ENCODE measurements around the gene BMP2K.
"Not testable (repeated sequence)": the region's sequence is repeated elsewhere in the genome, so short reads cannot be mapped to it uniquely, and the experiment has no call there.

The BMP2K gene

DNA sequence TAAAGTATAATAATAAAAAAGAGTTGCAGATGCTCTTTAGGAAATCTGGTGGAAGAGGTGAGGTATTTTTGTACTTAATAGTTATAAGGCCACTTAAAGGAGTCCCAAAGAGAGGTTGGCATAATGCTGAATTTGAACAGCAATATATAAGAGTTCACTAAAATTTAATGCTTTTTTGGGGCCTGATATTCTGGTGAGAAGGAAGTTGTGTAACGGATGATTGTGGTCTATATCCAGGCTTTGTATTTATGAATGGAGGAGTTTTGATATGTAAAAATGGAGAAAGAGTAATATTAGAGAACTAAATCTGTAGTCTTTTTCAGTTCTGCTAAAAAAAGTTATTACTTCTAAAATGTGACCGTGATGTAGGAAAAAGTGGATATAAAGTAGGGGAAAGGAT, 20.4 kb downstream of the BMP2K start:
- DNase-seq, result no peak

DNA sequence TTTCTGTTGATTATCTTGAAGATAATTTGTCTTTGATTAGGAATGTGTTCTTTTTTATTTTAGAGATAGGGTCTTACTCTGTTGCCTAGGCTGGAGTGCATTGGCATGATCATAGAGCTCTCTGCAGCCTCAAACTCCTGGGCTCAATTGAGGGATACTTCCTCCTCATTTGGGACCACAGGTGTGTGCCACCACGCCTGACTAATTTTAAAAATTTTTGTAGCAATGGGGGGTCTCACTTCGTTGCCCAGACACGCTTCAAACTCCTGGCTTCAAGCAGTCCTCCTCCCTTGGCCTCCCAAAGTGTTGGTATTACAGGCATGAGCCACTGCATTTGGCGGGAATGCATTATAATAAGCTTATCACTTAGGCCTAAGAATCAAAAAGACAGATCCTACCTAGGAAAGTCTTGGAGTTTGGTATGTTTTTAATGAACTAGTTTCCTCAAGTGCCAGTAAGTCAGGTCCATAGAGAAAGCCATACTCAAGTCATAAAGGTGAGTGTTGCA, 21.7 kb downstream of the BMP2K start:
- DNase-seq, result no peak

DNA sequence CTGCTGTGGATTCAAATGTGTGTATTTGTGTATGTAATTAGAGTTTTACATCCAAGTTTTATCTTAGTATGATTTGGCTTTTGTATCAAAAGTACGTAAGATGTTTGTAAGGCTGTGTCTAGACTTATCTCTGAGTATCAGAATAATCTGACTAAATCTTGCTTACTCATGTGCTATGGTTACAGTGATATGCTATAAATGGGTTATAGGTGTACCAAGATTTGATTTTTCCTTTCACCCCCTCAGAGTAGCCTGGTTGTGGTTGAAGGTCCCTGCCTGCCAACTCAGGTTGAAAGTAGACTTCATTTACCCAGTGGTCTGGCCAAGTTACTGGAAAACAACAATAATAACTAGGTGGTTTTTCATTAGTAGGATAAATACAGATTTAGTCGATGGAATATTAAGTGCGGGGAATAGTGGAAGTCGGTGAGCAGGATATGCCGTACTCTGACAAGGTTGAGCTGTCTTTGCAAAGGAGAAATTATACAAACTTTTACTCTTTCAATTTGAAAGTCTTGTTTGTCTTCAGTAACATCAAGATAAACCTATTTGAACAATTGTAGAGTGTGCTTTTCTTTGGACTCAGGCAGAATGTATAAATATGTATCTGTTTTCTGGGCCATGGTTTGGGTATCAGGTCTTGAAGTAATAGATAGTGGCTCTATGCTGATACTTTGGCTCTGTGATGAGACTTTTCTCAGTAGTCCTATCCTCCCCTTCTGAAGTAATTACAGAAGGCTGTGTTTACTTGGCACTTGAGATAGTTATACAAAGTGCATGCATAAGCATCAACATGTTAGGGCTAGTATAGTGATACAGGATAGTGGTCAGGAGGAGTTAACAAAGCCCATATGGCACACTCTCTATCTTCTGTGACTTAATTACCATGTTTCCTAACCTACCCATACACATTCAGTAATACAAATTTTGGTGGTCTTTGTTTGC, 23.7 kb downstream of the BMP2K start:
- DNase-seq, result no peak

DNA sequence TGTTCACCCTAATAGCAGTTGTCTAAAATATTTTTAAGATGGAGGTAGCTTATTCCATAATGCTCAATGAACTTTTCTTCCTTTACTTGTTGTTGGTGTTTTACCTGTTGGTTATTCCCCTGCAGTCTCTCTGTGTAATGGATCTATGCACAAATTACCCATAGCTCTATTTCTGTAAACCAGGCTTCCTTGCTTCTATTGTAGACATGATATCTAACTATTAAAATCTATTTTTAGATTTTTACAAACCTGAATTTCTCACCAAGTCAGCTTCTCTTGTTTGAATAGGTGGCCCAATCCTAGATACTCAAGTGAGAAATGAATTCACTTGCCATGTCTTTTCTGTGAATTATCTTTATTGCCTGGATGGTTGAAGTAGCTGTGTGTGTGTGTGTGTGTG, 24.8 kb downstream of the BMP2K start:
- no peak for DNase-seq

DNA sequence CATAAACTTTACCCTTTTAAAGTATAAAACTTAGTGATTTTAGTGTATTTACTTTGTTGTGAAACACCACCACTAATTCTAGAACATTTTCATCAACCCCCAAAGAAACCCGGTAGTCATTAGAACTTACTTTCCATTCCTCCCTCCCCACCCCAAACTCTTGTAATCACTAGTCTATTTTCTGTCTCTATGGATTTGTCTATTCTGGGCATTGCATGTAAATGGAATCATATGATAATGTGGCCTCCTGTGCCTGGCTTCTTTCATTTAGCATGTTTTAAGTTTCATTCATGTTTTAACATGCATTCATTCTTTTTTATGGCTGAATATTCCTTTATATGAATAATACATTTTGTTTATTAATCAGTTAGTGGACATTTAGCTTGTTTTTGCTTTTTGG, 27.8 kb downstream of the BMP2K start:
- DNase-seq, result no peak

DNA sequence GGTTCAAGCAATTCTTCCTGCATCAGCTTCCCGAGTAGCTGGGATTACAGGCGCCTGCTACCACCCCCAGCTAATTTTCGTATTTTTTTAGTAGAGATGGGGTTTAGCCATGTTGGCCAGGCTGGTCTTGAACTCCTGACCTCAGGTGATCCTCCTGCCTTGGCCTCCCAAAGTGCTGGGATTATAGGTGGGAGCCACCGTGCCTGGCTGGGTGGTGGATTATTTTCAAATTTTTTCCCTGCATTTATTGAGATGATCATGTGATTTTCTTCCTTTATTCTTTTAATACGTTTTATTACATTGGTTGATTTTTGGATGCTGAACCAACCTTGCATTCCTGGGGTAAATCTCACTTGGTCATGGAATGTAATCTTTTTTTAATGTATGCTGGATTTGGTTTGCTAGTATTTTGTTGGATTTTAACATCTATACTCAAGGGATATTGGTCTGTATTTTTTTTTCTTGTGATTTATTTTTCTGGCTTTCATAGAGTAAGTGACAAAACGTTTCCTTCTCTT, 30.9 kb downstream of the BMP2K start:
- DNase-seq, result no peak

DNA sequence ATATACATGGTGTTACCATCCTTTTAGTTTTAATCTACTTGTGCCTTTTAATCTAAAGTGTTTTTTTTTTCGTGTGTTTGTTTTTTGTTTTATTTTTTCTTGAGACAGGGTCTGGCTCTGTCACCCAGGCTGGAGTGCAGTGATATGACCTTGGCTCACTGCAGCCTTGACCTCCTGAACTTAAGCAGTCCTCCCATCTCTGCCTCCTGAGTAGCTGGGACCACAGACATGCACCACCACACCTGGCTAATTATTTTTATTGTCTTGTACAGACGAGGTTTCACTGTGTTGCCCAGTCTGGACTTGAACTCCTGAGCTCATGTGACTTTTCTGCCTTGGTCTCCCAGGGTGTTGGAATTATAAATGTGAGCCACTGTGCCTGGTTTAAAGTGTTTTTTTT, 33.1 kb downstream of the BMP2K start:
- DNase-seq, result no peak

DNA sequence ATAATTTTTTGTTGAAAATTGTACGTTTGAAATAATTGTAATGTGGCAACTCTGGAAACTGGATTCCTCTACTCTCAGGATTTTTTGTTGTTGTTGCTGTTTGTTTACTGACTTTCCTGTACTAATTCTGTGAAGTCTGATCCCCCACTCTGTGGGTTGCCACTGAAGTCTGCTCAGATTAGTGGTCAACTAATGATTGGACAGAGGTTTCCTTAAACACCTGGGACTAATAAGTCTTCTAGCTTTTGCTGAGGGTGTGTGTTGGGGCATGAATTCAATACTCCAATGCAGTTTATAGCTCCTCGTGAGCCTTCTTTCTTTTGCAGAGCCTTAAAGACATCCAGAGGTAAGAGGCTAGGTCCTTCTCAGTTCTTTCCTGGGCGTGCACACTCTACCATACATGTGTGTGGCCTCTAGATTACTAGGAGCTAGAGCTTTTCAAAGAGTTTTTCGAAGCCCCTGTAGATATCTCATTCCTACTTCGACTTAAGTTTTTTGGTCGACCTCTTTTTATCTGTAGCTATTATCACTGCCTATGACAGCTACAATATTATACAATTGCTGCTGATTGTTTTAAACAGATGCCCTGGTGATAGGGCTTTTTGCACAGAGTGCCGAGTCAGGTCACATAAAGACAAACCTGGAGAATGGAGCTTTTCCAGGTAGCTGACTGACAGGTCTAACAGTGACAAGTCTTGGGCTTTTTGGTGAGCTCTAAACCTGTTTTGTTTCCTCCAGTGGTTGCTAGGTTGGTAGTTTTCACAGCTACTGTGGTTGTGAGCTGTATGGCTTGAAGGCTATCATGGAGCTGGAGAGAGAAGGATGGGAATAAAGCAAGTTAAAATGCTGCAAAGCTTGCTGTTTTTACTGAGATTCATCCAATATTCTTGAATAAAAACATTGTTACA, 34.0 kb downstream of the BMP2K start:
- no peak for DNase-seq

DNA sequence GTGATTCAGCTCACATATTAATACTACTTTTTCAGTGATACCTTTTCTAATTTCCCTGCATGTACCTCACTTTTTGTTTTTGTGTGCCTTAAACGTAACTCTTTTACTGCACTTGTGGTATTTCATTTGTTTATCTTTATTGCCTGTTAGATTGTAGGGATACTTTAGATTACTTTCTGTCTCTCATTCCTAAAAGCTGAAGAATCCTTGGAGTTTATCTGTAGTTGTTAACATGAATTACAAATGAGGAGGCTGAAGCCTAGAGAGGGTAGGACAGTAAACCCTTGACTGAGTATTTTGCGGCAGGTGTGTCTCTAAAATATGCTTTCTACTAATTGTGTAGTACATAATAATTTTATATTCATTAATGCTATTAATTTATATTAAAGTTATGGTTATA, 34.9 kb downstream of the BMP2K start:
- DNase-seq, result no peak

DNA sequence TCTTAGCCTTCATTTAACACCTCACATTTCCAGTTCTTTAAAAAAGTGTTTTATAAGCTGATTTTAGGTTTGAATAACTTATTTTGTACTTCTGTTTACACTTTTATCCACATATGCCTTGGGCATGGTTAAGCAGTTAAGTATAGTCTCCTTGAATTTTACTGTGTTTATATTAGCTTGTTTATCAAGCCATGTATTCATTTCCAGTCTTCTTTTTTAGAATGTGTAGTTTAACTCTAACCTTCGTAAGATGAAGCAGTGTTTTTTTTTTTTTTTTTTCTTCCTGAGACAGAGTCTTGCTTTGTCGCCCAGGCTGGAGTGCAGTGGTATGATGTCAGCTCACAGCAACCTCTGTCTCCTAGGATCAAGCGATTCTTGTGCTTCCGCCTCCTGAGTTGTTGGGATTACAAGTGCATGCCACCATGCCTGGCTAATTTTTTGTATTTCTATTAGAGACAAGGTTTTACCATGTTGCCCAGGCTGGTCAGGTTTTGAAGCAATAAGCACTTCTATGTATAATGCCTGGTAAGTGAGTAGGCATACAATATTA, 42.5 kb downstream of the BMP2K start:
- no peak for DNase-seq

DNA sequence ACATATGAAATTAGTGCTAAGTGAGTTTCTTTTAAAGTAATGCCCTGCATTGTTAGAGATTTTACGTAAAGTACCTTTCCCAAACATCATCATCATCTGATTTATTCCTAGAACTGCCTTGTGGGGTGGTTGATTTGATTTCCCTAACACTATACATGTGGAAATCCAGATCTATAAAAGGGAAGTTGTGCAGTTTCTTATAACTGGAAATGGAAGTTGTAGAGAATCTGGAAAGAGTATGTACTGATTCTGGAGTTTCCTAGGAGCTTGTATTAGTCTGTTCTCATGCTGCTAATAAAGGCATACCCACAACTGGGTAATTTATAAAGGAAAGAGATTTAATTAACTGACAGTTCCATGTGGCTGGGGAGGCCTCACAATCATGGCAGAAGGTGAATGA, 47.9 kb downstream of the BMP2K start:
- no peak for DNase-seq

DNA sequence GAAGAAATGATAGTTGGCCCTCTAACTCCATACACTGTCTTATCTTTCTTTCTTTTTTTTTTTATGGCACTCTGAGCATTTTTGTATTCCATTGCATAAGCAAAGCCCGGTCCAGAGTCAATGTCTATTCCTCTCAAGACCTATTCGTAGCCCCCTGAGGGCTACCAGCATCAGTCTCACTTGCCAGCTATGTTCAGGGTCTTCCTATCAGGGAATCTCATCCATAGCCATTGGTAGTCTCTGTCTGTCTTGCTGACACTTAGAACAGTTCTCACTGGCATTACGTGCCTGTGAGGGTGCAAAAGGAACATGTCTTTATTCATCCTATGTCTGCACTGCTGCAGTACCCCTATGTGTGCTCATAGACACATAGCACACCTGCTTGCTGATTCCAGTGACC, 51.0 kb downstream of the BMP2K start:
- DNase-seq, result no peak

DNA sequence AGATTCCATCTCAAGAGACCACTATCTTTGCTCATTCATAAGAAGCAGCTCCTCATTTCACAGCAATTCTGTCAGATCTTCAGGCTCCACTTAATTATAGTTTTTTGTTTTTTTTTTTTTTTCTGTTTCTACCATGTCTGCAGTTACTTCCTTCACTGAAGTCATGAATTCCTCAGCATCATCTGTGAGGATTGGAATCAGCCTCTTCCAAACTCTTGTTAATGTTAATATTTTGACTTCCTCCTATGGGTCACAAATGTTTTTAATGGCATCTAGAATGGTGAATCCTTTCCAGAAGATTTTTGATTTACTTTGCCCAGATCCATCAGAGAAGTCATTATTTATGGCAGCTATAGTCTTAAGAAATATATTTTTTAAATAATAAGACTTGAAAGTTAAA, 53.1 kb downstream of the BMP2K start:
- no peak for DNase-seq

DNA sequence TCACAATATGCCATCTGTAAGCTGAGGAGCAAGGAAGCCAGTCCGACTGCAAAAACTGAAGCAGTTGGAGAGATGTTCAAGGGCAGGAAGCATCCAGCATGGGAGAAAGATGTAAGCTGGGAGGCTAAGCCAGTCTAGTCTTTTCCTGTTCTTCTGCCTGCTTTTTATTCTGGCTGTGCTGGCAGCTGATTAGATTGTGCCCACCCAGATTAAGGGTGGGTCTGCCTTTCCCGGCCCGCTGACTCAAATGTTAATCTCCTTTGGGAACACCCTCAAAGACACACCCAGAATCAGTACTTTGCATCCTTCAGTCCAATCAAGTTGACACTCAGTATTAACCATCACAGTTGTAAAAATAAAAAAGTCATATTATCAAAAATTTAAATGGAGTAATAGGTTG, 63.5 kb downstream of the BMP2K start:
- not testable (repeated sequence) for DNase-seq

DNA sequence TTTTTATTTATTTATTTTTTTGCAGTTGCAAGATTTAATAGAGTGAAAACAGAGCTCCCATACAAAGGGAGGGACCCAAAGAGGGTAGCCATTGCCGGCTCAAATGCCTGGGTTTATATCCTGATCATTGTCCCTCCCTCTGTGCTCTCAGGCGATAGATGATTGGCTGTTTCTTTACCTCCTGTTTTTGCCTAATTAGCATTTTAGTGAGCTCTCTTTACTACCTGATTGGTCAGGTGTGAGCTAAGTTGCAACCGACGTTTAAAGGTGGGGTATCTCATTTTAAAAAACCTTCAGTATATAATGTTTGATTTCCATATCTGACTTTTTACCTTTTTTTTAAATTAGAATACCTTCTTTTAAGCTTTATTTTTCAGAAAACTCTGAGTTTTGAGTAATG, 64.1 kb downstream of the BMP2K start:
- DNase-seq, result not testable (repeated sequence)

DNA sequence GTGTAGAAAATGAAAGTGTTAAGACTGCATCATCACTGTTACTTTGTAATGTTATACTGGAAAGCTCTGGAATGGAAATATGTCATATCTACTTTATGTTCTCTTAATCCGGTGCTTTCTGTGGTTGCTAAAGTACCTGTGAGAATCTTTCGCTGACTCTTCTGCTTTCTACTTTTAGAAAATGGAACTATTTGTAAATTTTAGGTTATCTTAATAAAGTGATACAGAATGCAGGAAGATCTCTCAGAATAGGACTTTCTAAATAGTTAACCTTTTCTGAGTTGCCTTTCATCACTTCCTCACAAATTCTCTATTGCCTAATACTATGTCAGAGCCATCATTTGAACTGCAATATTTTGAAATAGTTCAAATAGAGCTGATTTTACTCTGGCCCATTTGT, 69.3 kb downstream of the BMP2K start:
- DNase-seq, result no peak

DNA sequence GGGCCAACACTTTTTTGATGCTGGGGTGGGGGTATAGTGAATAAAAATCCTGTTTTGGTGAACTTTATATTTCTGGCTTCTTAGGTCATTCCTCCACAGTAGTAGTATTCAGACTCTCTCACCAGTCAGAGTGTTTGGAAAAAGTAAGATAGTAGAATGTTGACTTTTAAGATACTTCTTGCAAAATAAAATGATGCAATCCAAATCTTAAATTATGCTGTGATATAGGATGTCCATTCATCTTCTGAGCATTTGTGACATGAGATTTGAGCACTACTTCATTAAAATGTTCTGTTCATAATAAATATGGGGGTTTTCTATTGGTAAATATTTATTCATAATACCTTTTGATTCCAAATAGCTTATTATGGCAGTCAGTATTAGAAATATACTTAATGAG, 70.1 kb downstream of the BMP2K start:
- no peak for DNase-seq

DNA sequence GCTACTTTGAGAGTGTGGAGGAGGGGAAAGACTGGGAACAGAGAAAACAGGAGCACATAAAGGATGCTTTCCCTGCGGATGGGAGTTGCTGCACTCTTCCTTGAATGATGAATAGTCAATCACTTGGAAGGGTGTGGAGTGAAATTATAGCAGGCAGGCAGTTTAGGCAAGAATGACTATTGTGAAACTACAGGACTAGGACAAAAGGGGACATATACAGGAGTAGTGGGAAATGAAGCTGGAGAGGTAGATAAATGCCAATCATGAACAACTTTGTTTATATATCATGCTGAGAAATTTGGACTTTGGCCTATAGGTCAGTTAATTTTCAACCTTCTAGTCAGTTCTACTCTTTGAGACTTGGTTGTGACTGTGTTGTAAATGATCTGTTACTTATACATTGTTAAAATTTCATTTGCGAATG, 86.2 kb downstream of the BMP2K start:
- no peak for DNase-seq

DNA sequence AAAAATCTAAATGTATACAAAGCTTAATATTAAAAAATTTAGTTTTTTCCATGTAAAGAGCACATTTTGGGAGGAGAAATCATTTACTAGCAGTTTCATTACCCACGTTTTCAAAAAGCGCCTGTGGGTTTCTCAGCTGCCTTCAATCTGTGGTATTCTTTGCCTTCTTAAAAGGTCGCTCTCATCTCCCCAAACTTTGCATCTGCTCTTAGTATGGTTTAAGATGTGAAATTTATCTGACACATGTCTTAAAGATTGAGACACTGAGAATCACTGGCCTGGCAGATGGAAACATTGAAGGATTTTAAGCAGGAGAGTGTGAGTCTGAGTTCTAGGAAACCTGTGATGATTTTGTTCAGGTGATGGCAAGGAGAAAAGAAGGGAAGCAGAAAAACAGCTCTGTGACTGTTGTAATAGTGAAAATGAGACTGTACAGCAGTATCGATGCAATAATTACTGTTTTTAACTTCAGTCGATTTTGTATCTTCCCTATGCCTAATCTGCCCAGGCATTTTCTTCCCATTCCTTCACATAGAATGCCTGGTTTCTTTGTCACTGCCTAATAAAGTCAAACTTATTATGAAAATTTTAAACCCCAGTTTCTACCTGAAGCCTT, 87.2 kb downstream of the BMP2K start:
- DNase-seq, result no peak

DNA sequence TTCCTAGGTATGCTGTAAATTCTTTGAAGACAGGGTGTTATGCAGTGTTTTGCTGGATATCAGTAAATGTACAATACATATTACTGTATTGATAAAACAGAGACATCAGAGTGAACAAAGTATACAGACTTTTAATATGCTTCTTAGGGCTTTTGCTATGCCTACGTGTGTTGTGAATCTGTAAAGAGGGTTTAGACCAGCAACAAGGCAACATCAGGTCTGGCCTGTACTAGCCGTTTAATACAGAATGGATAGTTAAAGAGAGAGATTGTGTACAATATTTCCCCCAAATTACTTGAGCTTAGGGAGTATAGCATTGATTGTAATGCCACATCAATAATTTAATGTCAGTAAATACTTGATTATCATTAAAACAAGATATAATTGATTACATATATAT, 87.8 kb downstream of the BMP2K start:
- no peak for DNase-seq

DNA sequence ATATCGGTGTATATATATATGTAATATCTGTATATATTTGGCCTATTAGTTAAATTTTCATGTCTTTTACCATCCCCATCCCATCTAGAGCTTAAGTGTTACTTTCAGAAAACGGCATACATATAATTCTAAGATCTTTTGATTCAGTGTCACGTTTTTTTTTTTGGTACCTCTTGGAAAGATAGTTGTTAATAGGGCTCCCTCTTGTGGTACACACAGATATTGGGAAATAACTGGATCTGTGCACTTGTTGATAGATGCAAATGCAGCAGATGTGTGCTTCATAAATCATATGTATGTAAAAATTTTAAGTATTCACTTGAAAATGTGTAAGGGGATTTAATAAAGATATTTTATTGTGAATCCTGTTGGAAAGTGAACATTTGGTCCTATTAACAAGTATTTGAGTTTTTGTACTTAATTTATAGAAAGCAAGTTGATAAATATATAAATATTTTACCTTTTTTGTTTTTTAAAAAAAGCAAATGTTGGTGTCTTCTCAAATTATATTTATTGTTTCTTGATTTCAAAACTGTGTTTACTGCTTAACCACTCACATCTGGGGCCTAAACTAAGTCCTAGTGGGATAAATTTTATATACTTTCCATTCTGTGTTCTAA, 88.4 kb downstream of the BMP2K start:
- peak; percentile 72 for DNase-seq

DNA sequence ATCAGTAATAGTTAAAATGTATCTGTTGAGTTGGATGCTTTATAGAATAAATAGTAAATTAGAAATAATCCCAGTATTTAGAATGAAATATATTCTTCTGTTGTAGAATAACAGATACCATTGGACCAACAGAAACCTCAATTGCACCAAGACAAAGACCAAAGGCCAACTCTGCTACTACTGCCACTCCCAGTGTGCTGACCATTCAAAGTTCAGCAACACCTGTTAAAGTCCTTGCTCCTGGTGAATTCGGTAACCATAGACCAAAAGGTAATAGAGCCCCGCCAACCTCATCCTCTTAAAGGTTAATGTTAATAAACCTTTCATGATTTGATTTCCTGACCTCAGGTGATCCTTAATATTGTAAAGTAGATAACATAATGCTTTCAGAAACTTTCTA, 89.3 kb downstream of the BMP2K start:
- DNase-seq, result no peak
